MM.1S (cell line): ENCODE data around the gene TMC1.

Experiments used
- CTCF ChIP-seq: fragments of 300-600 bp; sonication (generic); IDR thresholded peaks from 2 replicates; pipeline ENCODE4 v1.5.1; 2016; ENCODE audit warnings: antibody characterized with exemption, low read length, mixed read lengths
- EZH2phosphoT487 ChIP-seq: fragments of 300-600 bp; sonication (generic); IDR thresholded peaks from 2 replicates; pipeline ENCODE4 v1.6.1; 2018; ENCODE audit warnings: antibody characterized with exemption, low read length

GRCh38 chr9:72775570-72775969 lies 254.2 kb downstream of the TMC1 start:
- TF ChIP-seq CTCF (no peak), EZH2phosphoT487 (no peak)
